ENCODE data around the gene ARHGAP24.

GRCh38 chr4:85741921-85742591 is 267.1 kb downstream of the ARHGAP24 start:
- TF ChIP-seq CTCF (IDR thresholded peaks at IDR 0.05; ENCODE audit: extremely low read depth in 1 of 2, insufficient read depth in 1 of 2, low read depth in 1 of 2, low read length in 2 of 2) (no peak), EZH2 (IDR thresholded peaks at IDR 0.05; ENCODE audit: borderline replicate concordance, low read depth, low read length, severe bottlenecking) (no peak), POLR2A (IDR thresholded peaks at IDR 0.05; ENCODE audit: low read depth, low read length) (no peak), MAX (IDR thresholded peaks at IDR 0.05; ENCODE audit: insufficient read depth, insufficient read length) (no peak), POLR2AphosphoS5 (IDR thresholded peaks at IDR 0.05; ENCODE audit: insufficient read depth, low read depth, low read length) (no peak), JUN (IDR thresholded peaks at IDR 0.05; ENCODE audit: borderline replicate concordance, insufficient read depth, insufficient read length, low read depth) (no peak), GATA2 (IDR thresholded peaks at IDR 0.05; ENCODE audit: insufficient read depth, insufficient read length, low read depth, low read length) (no peak)

Data from endothelial cell of umbilical vein (primary cell).